IPS-20b (cell line): ENCODE data around the gene LYZL2.
"Not testable (repeated sequence)": the region's sequence is repeated elsewhere in the genome, so short reads cannot be mapped to it uniquely, and the experiment has no call there.

Experiments used
- H3K27ac ChIP-seq: one replicate; pipeline ENCODE4 v1.5.1; 2013; ENCODE audit warnings: low read length
- H3K27me3 ChIP-seq: 2 replicates; pipeline ENCODE4 v1.6.1; 2013; ENCODE audit warnings: mild to moderate bottlenecking, low read length, inconsistent platforms; ENCODE audit not compliant: insufficient read depth
- H3K36me3 ChIP-seq: 2 replicates; pipeline ENCODE4 v1.6.1; 2013; ENCODE audit warnings: low read depth, mild to moderate bottlenecking, inconsistent platforms, low read length, moderate library complexity; ENCODE audit not compliant: insufficient read depth
- H3K4me1 ChIP-seq: 2 replicates; pipeline ENCODE4 v1.6.1; 2013; ENCODE audit warnings: mild to moderate bottlenecking, control low read depth, inconsistent platforms, low read length, moderate library complexity; ENCODE audit not compliant: insufficient read depth
- H3K4me3 ChIP-seq: 2 replicates; pipeline ENCODE4 v1.5.1; 2013; ENCODE audit warnings: mild to moderate bottlenecking, low read length, inconsistent platforms
- H3K9ac ChIP-seq: 2 replicates; pipeline ENCODE4 v1.6.1; 2013; ENCODE audit warnings: low read depth, mild to moderate bottlenecking, inconsistent platforms, low read length, moderate library complexity
- H3K9me3 ChIP-seq: 2 replicates; pipeline ENCODE4 v1.6.1; 2013; ENCODE audit warnings: mild to moderate bottlenecking, low read depth, low read length, inconsistent platforms; ENCODE audit not compliant: insufficient read depth

Gene LYZL2

GRCh38 chr10:30656233-30656632 is 26.7 kb upstream of the LYZL2 start:
- Histone ChIP-seq H3K4me3 (no peak overlapping the region), H3K9me3 (no peaks in the 10 kb centered on the region), H3K9ac (no peak overlapping the region), H3K4me1 (no peaks in the 10 kb centered on the region), H3K27me3 (no peaks in the 10 kb centered on the region), H3K27ac (no peak overlapping the region), H3K36me3 (no peaks in the 10 kb centered on the region)

- H3K9ac ChIP-seq, H3K4me1 ChIP-seq, H3K27ac ChIP-seq, H3K27me3 ChIP-seq, H3K9me3 ChIP-seq, H3K36me3 ChIP-seq, H3K4me3 ChIP-seq: not testable (repeated sequence)
Measured at GRCh38 chr10:30655001-30655400, 25.4 kb upstream of the LYZL2 start.

GRCh38 chr10:30651470-30652397 is 22.2 kb upstream of the LYZL2 start:
- H3K9ac ChIP-seq, H3K27ac ChIP-seq, H3K4me1 ChIP-seq, H3K4me3 ChIP-seq, H3K9me3 ChIP-seq, H3K36me3 ChIP-seq, H3K27me3 ChIP-seq: not testable (repeated sequence)

- Histone ChIP-seq H3K9ac (no peak overlapping the region), H3K4me3 (no peak overlapping the region), H3K27ac (no peak overlapping the region), H3K27me3 (0 out of 2 replicates have a peak, but pooled peaks cover 6% of the 10 kb centered on the region), H3K9me3 (no peaks in the 10 kb centered on the region), H3K36me3 (no peaks in the 10 kb centered on the region), H3K4me1 (peaks cover 13% of the 10 kb centered on the region)
Measured at GRCh38 chr10:30647089-30647488, 17.5 kb upstream of the LYZL2 start.

- Histone ChIP-seq H3K27me3 (0 out of 2 replicates have a peak, but pooled peaks cover 6% of the 10 kb centered on the region), H3K9me3 (no peaks in the 10 kb centered on the region), H3K4me1 (peaks cover 13% of the 10 kb centered on the region), H3K36me3 (no peaks in the 10 kb centered on the region), H3K27ac (no peak overlapping the region), H3K4me3 (no peak overlapping the region), H3K9ac (no peak overlapping the region)
Measured at GRCh38 chr10:30645340-30645827, 15.8 kb upstream of the LYZL2 start.

- peaks cover 13% of the 10 kb centered on the region for H3K4me1 ChIP-seq
- H3K9ac ChIP-seq, H3K36me3 ChIP-seq, H3K27ac ChIP-seq, H3K4me3 ChIP-seq, H3K27me3 ChIP-seq, H3K9me3 ChIP-seq: not testable (repeated sequence)
Measured at GRCh38 chr10:30644408-30644861, 14.9 kb upstream of the LYZL2 start.

- not testable (repeated sequence) for H3K27ac ChIP-seq, H3K36me3 ChIP-seq, H3K9ac ChIP-seq
Measured at GRCh38 chr10:30643557-30644199, 14.1 kb upstream of the LYZL2 start.

GRCh38 chr10:30642856-30643255 is 13.3 kb upstream of the LYZL2 start:
- H3K27ac ChIP-seq, H3K36me3 ChIP-seq, H3K9me3 ChIP-seq, H3K27me3 ChIP-seq, H3K4me3 ChIP-seq, H3K9ac ChIP-seq: not testable (repeated sequence)
- H3K4me1 ChIP-seq, result peaks cover 13% of the 10 kb centered on the region

More at GRCh38 chr10:30643557-30644199, 14.1 kb upstream of the LYZL2 start:
- H3K4me3 ChIP-seq, result peak overlapping the region; percentile 19; the same call in 1 of the 2 replicates
- H3K27me3 ChIP-seq, H3K9me3 ChIP-seq: not testable (repeated sequence)
- peaks cover 13% of the 10 kb centered on the region for H3K4me1 ChIP-seq

GRCh38 chr10:30639946-30640786 is 10.6 kb upstream of the LYZL2 start:
- H3K9ac ChIP-seq, result no peak overlapping the region
- no peaks in the 10 kb centered on the region for H3K36me3 ChIP-seq
- peaks cover 13% of the 10 kb centered on the region for H3K4me1 ChIP-seq
- no peaks in the 10 kb centered on the region for H3K9me3 ChIP-seq
- no peak overlapping the region for H3K27ac ChIP-seq
- H3K4me3 ChIP-seq, result no peak overlapping the region
- H3K27me3 ChIP-seq, result 0 out of 2 replicates have a peak, but pooled peaks cover 6% of the 10 kb centered on the region

- Histone ChIP-seq H3K9ac (no peak overlapping the region), H3K36me3 (no peaks in the 10 kb centered on the region), H3K27me3 (no peaks in the 10 kb centered on the region), H3K9me3 (no peaks in the 10 kb centered on the region), H3K4me1 (peaks cover 4% of the 10 kb centered on the region; the same call in 1 of the 2 replicates), H3K4me3 (no peak overlapping the region), H3K27ac (no peak overlapping the region)
Measured at GRCh38 chr10:30637881-30638467, 8.4 kb upstream of the LYZL2 start.

- Histone ChIP-seq H3K4me1 (no peaks in the 10 kb centered on the region), H3K36me3 (no peaks in the 10 kb centered on the region), H3K9me3 (no peaks in the 10 kb centered on the region), H3K9ac (no peak overlapping the region), H3K27ac (no peak overlapping the region), H3K27me3 (no peaks in the 10 kb centered on the region), H3K4me3 (no peak overlapping the region)
Measured at GRCh38 chr10:30631188-30631587, 1.6 kb upstream of the LYZL2 start.
